Left renal pelvis (tissue), 4 donors: Measurements from ENCODE around the gene MRPS18B. TPM values are rescaled to one million over a fixed set of nuclear protein-coding genes. Genes with fewer than 3 reads are reported as not detected.
"Not testable (repeated sequence)": the region's sequence is repeated elsewhere in the genome, so short reads cannot be mapped to it uniquely, and the experiment has no call there.

Experiments used
- DNase-seq, 4 donors: peaks; one replicate each; pipeline ENCODE4 v3.0.0-alpha.2; 2013; ENCODE audit warnings: low read depth in 4 of 4, low spot score in 3 of 4
- polyA plus RNA-seq, 4 donors: library from polyadenylated mRNA; unstranded; fragments of 120-200 nt; gene quantifications; one replicate each; pipeline ENCODE4 v1.2.1, GENCODE V29; 2013; ENCODE audit not compliant: insufficient read length in 4 of 4

MRPS18B gene
- polyA plus RNA-seq, 4 donors = 35.3 to 63.8 (median 55.4) TPM

DNA sequence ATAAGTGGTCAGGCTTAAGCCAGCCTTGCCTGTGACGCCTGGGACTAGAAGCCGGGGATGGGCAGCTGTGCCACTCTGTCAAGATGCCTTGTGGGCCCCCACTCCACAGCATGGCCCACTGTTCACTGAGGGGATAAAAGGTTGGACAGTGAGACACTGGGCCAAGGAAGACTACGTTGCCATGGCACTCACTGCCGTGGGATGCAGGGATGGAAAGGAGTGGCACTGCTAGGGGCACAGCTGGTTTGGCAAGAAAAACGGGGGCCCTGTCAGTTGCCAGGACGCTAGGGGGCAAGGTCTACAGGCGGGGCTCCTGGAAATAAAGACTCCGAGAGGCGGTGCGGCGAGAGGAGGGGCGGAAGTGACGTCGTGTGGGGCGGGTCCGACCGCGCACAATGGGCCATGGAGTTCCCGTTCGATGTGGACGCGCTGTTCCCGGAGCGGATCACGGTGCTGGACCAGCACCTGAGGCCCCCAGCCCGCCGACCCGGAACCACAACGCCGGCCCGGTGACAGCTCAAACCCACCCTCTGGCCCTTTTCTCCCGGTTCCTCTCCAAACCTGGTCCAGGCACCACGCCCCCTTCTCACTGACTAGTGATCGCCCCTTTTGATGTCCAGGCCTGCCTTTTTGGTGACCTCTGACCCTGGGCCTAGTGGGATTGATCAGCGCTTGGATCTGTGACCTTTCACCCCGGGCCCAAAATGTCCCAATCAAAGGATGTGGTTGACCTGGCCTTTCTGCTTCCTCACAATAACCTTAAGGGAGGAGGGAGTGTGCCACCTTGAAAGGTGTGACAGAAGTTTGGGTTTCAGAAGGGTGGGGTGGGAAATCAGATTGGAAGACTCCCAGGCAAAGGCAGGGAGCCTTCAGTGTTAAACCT lies 9.1 kb downstream of the MRPS18B start, which contains the start of gene ATAT1:
TSS of gene ATAT1 (plus strand) at position 391 of the 883 bp plus-strand sequence.
- peak in 1 of 4 donors; percentile 71 for DNase-seq

DNA sequence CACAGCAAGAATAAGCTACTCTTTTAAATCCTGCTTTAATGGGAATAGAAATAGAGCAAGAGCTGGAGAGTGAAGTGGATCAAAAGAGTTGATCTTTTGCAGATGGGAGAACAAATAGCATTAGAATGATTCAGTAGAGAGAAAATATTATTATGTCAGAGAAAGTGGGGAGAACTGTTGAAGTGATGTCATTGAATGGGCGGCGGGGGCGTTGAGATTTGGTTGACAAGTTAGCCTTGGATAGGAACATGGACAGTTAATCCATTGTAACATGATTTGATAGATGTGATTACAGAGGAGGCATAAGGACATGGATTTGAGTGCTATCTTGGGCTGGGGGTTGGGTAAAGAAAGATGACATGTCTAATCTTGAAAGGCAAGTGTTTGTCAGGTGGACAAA lies 18.2 kb downstream of the MRPS18B start:
- DNase-seq = no peak

DNA sequence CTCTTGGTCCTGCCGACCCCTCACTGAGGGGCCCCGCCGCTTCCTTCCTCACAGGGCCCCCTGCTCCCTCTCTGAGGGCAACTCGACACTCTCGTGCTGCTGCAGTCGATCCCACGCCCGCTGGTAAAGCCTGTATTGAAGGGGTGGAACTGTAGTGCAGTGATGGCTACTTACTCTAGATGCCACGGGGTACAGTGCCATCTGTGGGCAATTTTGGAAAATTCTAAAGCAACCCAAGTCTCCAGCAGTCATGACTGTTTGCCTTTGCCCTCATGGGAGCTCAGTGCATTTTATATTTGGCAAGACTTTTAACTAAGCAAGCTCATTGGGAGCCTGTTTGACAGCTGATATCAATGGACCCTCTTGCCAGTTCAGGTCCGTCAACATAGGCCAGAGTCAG lies 22.8 kb downstream of the MRPS18B start:
- no peak for DNase-seq

DNA sequence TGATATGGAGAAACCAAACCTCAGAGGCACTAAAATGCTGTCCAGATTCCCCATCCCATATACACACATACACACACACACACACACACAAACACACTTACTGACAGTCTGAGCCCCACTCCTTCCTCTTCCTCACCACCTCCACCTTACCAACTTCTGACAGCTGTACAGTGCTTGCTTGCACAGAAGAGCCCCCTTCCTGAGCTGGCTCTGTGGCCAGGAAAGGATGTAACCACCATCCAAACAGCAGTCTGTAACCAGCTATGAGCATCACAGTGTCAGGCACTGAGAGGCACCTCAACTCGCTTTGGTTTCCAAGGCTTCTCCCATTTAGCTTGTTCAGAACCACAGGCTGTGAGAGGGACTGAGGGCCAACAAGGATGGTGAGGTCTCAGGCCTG lies 23.4 kb downstream of the MRPS18B start:
- DNase-seq = no peak

DNA sequence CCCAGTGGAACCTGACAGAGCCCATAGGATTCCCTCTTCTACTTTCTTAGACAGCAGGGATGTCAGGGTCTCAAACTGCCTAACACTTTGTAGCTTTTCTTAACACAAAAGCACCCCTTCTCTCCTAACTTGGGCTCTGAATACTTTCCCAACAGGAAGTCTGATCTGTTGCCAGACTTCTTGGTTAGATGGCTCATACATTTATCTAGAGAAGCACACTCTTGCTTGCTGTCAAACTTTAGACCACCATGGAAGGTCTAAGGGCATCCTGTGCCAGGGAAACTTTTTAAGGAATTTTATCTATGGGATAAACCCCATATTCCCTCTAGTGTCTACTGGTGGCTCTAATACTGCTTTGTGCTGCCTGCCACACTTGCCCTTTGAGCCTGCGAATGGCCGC lies 26.0 kb downstream of the MRPS18B start:
- DNase-seq = no peak

DNA sequence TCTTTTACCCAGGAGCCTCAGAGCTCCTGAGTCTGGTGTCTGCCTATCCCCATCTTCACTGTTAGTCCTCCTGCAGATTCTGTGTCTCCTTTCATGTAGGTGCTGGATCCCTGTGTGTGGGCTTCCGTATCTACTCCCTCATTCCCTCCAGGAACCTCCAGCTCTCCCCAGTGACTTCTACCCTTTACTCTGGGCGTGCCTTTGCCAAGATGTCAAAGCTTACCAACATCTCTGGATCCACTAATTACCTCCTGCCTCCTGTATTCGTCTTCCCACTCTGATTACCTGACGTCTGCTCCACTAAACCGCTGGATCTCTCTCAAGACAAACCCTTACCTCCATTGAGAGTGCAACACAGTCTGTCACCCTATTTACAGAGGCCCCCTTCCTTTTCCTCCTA lies 27.1 kb downstream of the MRPS18B start:
- no peak for DNase-seq

DNA sequence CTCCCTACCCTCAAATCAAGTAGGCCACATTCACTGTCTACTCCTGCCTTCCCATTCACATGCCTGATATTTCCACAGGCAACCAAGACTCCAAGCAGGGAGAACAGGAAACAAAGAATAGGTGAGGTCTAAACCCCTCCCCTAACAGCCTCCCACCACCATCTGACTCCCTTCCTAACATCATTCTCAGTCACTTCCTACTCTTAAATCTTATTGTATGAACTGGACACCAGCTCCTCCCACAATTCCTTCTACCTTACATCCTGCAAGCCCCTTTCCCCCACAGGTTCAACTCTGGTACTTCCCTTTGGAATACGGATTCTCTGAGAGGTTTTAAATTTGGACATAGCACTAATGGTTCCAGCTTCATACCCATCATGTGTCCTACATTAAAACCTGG lies 28.3 kb downstream of the MRPS18B start:
- DNase-seq = no peak

DNA sequence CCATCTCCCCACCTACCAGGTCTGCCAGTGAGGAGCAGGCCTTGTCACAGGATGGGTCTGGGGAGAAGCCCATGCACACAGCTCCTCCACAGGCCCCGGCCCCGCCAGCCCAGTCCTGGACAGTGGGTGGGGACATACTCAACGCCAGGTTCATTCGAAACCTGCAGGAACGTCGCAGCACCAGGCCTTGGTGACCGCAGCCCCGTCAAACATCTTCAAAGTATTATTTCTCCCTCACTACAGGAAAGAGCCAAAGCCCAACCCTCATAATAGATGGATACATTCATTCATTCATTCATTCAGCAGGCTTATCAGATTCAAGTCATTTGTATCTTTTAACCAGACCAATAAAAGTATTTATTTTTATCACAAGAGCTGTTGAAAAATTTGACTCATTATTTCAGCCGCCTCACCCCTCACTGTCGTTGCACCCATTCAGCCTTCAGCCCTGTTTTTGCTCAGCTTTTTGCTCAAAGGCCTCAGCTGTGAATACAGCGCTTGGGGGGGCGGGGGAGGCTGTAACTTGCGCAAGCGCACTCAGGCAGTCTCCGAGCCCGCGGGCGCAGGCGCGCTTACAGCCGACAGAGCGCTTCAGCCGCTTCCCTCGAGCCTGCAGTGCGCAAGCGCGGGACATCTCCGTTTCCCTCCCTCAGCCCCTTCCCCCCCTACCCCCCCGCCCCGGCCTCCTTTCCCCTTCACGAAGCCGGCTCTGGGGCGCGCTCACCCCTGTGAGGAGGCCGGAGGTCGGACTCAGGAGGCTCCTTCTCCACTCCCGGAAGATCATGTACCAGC lies 29.0 kb downstream of the MRPS18B start, which contains the start of gene C6orf136:
TSS of gene C6orf136 (plus strand) at position 684 of the 792 bp plus-strand sequence. CDS start at position 783, 99 bp downstream.
- DNase-seq = peak; percentile 71 to 80 (median 76)

DNA sequence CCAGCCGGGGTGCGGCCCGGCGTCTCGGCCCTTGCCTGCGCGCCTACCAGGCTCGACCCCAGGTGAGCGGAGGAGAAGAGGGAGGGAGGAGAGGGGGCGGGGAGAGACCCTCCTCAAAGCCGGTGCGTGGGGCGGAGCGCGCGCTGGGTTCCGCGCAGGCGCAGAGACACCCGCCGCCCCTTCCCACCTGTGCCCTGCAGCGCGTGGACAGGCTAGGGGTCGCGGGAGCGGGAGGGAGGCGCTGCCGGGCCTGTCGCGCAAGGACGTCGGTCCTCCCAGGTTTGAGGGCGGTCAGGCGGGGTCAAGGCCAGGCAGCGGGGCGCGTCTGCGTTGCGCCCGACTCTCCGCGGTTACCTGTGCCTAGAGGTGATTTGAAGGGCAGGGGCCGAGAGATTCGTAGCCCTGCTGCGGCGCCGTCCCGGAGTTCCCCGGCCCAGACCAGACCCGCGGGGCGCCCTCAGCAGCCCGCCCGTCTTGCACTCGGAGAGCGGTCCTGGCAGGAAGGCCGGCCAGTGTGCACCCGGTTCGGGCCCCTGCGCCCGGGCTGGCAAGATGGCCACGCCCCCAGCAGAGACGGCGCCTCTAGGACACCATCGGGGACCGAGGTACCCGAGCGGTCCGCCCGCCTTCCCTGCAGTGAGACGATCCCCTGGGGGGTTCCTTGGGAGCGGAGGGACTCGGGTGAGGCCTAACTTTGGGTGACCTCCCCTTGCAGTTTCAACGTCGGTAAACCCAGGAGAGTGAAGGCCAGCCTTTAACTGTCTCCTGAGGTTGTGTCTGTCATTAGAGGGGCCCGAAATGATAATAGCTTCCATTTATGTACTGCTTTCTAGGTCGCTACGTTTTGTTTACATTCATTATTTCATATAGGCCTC lies 29.8 kb downstream of the MRPS18B start:
- DNase-seq = peak; percentile 34 to 69 (median 62)

DNA sequence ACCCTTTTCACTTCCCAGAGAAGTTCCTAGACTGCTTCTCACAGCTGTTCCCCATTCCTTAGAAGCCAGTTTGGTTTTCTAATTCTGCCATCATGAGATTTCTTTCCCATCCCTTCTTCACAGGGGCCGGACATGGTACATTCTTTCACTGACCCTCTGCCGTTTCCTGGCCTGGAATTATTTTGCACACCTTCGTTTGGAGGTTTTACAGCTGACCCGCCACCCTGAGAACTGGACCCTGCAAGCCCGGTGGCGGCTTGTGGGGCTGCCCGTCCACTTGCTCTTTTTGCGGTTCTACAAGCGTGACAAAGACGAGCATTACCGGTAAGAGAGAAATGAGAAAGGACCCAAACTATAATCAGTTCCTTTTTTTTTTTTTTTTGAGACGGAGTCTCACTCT lies 33.5 kb downstream of the MRPS18B start:
- DNase-seq = no peak

DNA sequence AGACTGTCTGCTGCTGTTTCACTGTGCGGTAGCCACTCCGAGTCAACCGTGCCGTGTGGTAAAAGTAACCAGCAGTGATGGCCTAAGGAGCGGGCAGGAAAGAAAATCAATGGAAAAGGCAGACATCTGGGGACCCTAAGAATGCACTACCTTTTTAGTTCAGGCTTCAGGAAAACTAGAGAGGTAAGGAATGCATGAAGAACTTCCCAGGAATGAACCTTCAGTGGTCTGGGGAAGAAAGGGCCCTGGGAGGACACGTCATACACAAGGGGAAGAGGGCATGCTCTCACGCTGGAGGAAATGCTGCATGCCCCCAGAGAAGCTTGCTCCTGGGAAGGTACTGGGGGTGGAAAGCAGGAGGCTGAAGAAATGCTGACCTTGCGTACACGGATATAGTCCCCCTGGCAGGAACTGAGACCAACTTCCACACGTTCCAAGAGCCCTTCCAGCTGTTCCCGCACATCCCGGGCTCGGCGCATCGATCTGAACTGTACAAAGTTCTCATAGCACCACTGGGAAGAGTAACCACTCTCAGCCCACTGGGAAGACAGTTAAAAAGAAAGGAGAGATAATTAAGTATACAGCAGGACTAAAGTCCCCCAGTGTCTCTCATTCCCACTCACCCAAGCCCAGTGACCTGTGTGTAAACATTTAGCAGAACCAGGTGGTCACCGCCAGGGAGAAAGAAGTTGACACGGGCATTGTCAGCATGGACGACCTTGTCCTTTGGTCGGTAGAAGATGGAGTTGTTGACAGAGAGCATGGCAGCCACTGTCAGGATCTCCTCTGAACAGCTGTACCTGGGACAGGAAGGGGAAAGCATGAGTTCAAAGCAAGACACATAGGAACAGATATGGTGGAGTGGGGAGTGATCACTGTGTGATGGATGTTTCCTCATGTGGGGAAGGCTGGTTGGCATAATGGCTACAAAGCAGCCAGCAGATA lies 37.4 kb downstream of the MRPS18B start:
- DNase-seq = no peak

DNA sequence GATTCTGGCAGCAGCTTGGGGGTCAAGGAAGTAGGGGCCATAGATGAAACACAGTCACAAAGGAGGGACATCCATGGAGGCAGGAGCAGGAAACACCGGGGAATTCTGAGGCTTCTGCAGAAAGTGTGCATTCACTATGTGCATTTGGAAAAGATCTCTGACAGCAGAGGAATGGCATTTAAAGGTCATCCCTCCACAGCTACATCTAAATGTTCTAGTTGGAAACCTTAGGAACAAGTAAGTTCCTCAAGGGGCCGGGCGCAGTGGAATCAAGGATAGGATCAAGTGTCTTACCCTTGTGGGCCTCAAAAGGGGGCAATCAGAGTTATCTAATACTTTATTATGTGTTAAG lies 38.1 kb downstream of the MRPS18B start:
- no peak for DNase-seq

DNA sequence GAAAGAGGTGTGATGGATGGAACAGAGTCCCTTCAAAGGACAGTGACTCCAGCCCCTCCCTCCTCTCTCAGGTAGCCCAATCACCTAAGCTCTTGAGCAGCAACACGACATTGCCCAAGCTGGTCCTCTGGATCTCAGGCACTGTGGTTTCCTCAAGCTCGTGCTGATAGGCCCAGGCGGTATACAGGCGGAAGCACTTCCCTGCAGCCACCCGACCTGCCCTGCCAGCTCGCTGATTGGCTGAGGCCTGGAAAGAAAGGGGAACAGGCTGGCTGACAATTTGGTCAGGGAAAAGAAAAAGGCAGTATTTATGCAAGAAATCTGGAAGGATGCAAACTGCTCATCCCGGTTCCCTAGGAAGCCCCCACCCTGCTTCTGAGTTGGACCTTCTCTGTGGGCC lies 38.9 kb downstream of the MRPS18B start:
- DNase-seq = no peak

DNA sequence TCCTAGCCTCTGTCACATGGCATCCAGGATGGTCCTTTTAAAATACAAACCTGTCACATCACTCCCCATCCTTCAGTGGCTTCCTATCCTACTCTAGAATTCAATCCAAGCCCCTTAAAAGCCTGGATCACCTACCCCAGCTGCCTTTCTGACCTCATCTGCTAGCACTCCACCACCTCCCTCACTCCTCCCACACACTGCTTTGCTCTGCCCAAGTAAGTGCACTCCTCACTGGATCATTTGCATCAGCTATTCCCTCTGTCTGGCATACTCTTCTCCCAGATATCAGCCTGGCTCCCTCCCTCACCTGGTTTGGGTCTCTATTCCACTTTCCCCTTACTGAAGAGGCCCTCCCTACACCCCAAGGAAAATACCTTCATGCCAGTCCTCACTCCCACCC lies 39.8 kb downstream of the MRPS18B start:
- DNase-seq = no peak

DNA sequence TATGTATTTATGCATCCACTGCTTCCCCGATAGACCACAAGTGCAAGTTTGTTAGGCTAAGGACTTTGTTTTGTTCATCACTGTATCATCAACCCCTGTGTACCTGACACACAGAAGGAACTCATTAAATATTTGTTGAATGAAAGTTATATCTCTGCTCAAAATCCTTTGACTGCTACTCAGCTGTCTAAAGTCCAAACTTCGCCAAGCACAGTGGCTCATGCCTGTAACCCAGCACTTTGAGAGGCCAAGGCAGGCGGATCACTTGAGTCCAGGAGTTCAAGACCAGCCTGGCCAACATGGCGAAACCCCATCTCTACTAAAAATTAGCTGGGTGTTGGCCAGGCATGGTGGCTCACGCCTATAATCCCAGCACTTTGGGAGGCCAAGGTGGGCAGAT lies 40.3 kb downstream of the MRPS18B start:
- DNase-seq = not testable (repeated sequence)

DNA sequence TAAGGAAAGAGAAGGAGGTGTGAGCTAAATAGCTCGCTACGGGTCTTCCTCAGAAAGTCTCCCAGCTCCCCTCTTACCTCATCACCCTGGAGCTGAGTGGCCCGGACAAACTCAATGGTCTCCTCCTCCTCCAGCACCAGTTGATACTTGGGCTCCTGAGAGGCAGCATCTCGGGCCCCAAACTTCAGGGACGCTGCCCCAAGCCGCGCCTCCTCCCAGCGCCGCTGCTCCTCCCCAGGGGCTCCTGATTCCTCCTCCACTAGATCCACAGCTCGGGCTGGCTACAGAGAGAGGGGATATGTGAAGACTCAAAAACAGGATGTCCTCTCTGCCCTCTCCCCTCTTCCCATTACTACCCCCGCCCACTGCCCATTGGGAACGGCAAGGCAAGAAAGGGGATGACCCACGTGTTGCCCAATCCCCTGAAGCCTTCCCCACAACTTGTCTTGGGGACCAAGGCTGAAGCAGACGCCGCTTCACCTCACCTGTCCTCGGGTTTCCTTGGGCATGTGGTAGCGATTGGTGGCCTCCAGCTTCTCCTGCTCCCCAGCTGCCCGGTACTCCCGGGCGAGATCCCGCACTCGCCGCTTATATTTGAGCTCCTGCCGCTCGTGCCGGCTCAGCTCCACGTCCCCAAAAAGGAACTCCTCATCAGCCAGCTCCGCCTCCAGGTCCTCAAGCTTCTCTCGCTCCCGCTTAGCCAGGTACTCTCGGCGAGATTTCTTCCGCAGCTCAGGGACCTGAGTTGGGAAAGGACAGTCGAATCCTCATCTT lies 47.5 kb downstream of the MRPS18B start:
- DNase-seq = no peak

DNA sequence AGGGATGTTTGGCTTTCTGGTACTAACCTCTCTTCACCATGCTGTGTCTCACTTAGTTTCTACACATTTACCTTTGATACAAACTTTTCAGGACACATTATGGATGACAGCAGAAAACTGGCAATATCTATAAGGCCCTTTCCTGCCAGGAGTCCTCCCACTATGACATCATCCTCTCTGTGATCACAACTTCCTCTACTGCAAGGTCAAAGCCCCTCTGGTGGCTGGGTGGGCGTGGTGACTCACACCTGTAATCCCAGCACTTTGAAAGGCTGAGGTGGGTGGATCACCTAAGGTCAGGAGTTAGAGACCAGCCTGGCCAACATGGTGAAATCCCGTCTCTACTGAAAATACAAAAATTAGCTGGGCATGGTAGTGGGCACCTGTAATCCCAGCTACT lies 48.7 kb downstream of the MRPS18B start:
- DNase-seq = not testable (repeated sequence)

DNA sequence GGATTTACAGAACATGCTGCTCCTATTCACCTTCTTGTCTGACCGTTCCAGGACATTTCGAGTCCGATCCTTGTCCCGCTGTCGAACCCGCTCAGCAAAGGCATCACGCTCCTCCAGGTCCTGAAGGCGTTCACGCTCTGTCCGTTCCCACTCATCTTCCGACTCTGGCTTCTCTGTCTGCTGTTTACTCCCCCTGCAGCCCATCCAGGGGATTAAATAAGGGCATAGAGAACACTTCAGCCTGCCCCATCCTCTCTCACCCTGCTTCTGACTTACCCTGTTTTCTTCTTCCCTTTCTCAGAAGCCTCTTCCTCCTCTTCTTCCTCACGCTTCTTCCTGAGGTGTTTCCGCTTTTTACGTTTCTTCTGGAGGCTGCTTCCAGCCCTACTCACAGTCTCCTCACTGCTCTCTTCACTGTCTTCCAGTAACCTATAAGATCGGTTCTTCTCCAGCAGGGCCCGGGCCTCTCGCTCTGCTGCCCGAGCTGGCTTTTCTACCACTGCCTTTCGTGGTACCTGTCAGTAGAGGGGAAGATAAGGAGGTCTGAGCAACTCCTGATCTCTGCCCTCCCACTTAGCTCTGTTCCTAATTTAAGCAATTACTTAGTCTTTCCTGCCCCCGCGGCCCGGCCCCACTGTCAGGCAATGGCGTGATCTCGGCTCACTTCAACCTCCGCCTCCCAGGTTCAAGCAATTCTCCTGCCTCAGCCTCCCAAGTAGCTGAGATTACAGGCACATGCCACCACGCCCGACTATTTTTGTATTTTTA lies 53.3 kb downstream of the MRPS18B start:
- DNase-seq = no peak
